ENCODE results near the gene EXOC2.
A peak's percentile ranks its signal among the peaks of the same experiment; 100 is the strongest.
"Not testable (repeated sequence)": the region's sequence is repeated elsewhere in the genome, so short reads cannot be mapped to it uniquely, and the experiment has no call there.

The EXOC2 gene

GRCh38 chr6:710601-711571, 17.9 kb upstream of the EXOC2 start:
- peak in 1 of 2 experiments; percentile 8 for DNase-seq

- no peak for DNase-seq
These were observed 16.6 kb upstream of the EXOC2 start for GRCh38 chr6:709471-710056.

GRCh38 chr6:708237-708598, 15.3 kb upstream of the EXOC2 start:
- DNase-seq, result no peak

- no peak for DNase-seq
These were observed 14.8 kb upstream of the EXOC2 start for GRCh38 chr6:707576-708236.

GRCh38 chr6:706819-707381, 14.0 kb upstream of the EXOC2 start:
- no peak for DNase-seq

GRCh38 chr6:706146-706545, 13.2 kb upstream of the EXOC2 start:
- no peak for DNase-seq

GRCh38 chr6:705047-705446, 12.1 kb upstream of the EXOC2 start:
- no peak for DNase-seq

- no peak for DNase-seq
These were observed 11.1 kb upstream of the EXOC2 start for GRCh38 chr6:704046-704445.

- no peak for DNase-seq
These were observed 10.6 kb upstream of the EXOC2 start for GRCh38 chr6:703552-703951.

GRCh38 chr6:701700-702479, 9.0 kb upstream of the EXOC2 start:
- no peak for DNase-seq

GRCh38 chr6:701215-701614, 8.3 kb upstream of the EXOC2 start:
- no peak for DNase-seq

- no peak for DNase-seq
These were observed 7.6 kb upstream of the EXOC2 start for GRCh38 chr6:700490-700889.

GRCh38 chr6:699319-699718, 6.4 kb upstream of the EXOC2 start:
- DNase-seq, result no peak

GRCh38 chr6:694431-695126, 1.6 kb upstream of the EXOC2 start:
- DNase-seq, result not testable (repeated sequence)

GRCh38 chr6:693723-694009, 727 bp upstream of the EXOC2 start:
- no peak for DNase-seq

- peak in 1 of 2 experiments; percentile 10 for DNase-seq
These were observed 535 bp downstream of the EXOC2 start for GRCh38 chr6:692356-692851.

GRCh38 chr6:689223-689622, 3.7 kb downstream of the EXOC2 start:
- DNase-seq, result no peak

- DNase-seq, result no peak
These were observed 6.4 kb downstream of the EXOC2 start for GRCh38 chr6:686497-686896.

GRCh38 chr6:684831-685636, 7.9 kb downstream of the EXOC2 start:
- DNase-seq, result no peak

- peak; percentile 67 to 82 for DNase-seq
These were observed 9.0 kb downstream of the EXOC2 start for GRCh38 chr6:683742-684440.
